GM18870 (cell line): Measurements from ENCODE around the gene AOC2.

Experiments used
- ATAC-seq: cut with Tn5 transposase; IDR thresholded peaks from one replicate; pipeline ENCODE4 v1.9.1; 2021; ENCODE audit warnings: moderate library complexity; ENCODE audit not compliant: unreplicated experiment

The AOC2 gene, protein sequence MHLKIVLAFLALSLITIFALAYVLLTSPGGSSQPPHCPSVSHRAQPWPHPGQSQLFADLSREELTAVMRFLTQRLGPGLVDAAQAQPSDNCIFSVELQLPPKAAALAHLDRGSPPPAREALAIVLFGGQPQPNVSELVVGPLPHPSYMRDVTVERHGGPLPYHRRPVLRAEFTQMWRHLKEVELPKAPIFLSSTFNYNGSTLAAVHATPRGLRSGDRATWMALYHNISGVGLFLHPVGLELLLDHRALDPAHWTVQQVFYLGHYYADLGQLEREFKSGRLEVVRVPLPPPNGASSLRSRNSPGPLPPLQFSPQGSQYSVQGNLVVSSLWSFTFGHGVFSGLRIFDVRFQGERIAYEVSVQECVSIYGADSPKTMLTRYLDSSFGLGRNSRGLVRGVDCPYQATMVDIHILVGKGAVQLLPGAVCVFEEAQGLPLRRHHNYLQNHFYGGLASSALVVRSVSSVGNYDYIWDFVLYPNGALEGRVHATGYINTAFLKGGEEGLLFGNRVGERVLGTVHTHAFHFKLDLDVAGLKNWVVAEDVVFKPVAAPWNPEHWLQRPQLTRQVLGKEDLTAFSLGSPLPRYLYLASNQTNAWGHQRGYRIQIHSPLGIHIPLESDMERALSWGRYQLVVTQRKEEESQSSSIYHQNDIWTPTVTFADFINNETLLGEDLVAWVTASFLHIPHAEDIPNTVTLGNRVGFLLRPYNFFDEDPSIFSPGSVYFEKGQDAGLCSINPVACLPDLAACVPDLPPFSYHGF

DNA sequence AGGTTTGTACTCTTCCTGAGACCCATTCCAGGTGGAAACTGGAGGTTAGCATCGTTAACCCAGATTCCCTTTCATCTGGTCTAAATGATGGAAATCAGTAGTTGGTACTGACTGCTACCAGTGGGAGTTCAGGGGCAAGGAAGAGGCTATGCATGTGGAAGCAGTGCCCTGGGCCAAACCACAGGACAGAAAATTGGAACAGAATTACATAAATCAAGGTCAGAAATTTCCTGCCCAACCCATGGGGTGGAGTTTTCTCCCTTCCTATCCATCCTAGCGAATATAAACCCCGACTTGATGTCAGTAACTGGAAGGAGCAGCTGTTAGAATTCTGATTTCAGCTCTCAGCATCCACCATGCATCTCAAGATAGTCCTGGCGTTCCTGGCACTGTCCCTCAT is at the start of gene AOC2:
Gene AOC2 (plus strand): TSS at position 310 of the 400 bp plus-strand sequence. CDS start 47 bp downstream, at position 357.
- no peak for ATAC-seq

DNA sequence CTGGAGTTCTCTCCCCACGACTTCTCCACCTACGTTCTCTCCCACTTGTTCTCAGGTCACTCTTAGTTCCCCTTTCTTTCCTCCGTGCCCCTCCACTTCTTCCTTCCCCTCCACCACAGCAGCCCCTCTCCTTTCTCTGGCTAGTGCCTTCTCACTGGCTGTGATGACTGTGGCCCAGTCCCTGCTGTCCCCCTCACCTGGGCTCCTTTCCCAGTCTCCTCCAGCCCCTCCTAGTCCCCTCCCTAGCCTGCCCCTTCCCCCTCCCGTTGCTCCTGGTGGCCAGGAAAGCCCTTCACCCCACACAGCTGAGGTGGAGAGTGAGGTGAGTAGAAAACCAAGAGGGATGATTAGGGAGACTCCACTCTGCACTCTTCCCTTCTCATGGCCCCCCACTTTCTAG is 49.3 kb upstream of the AOC2 start:
- ATAC-seq, result no peak

DNA sequence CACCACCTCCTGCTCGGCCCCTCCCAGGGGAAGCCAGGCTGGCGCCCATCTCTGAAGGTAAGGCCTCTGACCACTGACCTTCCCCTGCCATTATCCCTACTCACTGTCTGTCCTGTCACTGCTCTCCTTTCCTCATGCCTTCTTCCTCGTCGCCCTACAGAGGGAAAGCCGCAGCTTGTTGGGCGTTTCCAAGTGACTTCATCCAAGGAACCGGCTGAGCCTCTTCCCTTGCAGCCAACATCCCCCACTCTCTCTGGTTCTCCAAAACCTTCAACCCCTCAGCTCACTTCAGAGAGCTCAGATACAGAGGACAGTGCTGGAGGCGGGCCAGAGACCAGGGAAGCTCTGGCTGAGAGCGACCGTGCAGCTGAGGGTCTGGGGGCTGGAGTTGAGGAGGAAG is 48.9 kb upstream of the AOC2 start:
- ATAC-seq, result no peak

DNA sequence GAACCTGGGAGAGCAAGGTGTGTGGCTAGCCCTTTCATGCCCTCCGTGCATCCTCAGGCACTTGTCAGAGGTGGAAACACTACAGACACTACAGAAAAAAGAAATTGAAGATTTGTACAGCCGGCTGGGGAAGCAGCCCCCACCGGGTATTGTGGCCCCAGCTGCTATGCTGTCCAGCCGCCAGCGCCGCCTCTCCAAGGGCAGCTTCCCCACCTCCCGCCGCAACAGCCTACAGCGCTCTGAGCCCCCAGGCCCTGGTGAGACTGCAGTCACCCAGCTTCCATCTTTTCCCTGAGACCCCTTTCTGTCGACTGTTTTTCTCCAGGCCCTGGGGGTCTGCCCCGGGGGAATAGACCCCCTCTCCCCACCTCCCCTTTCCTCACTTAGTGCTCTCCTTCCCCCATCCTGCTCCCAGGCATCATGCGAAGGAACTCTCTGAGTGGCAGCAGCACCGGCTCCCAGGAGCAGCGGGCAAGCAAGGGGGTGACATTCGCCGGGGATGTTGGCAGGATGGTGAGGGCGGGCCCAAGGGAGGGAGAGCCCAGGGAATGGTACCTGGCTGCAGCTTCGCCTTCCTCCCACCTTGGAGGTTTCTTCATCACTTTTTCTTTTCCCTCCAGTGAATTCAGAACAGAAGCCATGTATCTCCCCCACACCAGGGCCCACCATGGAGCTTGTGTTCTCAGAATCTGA is 48.2 kb upstream of the AOC2 start:
- no peak for ATAC-seq

DNA sequence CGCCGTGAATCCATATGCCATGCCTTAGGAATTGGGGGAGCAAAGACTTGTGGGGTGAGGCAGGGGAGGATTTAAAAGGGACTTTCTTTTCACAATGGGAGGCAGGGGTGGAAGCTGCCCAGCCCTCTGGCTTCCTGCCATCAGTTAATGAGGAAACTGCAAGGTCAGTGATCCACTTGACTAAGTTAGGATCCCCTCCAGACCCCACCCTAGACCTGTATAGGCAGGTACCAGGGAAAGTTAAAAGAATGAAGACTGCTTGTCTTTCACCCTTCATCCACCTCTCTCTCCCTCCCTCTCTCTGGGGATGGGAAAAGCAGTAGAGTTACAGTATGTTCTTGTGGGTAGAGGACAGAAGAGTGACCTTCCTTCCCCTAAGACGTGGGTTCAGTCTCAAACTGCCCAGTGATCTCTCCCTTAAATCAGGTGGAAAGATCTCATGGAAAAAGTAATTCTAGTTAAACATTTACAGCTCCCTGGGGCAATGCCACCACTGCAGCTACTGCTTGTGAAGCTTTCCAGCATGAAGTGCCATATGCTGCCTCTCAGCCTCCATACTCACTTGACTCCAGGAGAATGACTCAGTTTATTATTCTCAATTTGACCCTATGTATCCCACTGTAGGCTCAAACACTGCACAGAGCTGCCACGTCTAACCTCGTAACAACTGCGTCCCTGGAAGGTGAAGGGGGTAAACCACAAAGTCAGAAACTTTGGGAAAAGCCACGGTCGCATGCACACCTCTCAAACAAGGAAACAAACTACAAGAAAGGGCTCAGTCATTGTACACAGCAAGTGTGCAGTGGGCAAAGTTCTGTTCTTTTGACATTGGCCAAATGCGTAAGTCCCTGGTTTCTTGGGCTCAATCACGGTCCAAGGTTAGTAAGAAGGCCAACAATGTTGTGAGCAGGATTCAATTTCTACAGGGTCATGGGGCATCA is 47.0 kb upstream of the AOC2 start:
- ATAC-seq, result no peak

DNA sequence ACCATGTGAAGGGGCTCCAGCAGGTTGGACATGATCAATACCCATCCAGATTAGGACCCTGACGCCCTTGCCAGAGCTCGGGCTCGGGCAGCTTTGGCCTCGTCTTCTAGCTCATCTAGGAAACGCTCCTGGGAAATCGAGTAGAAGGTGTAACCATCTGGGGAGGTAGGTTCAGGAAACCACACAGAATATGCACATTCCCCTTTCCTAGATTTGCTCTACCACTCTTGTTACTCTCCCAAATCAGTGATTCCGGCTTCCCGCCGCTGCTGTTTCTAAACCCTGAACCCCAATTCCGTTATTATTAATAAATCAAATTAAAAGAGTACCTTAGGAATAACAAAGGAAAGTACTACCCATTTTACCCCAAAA is 46.4 kb upstream of the AOC2 start:
- no peak for ATAC-seq

DNA sequence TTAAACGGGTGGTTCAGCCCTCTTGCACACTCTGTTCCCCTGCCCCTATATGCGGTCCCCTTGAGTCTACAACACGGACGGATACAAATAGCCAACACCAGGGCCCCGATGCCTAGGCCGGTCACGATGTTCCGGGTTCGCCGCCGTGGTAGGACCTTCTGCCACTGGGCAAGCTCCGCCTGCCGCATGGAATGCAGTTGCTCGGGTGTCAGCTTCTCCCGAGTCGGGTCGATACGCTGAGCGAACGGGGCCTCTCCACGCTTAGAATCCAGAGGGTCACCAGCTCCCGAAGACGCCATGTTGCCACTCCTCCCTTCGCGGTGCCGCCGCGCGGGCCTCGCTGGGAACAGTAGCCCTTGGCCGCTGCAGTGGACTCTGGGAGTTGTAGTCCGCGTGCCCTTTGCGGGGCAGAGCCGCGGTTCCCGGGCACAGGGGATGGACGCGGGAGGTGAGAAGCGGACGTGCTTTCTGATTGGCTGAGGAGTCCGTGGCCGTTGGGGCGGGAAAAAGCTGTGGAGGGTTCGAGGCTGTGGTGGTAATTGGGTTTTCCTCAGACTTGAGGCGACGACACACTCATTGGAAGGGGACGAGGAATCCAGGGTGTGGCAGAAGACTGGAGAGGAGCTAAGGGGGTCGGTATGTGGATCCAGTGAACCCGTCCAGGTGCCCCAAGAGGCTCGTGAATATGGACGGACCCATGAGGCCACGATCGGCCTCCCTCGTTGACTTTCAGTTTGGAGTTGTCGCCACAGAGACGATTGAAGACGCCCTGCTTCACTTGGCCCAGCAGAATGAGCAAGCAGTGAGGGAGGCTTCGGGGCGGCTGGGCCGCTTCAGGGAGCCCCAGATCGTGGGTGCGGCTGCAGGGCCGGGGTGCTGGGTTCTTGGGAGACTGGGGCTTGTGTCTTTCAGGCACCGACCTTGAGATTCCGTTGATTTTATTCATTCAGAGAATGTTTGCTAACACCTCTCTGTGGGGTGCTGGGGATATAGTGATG is 45.7 kb upstream of the AOC2 start, which contains the start of the genes CNTD1 and COA3:
Gene CNTD1 (plus strand): TSS at position 479 of the 998 bp plus-strand sequence. CDS start 207 bp downstream, at position 686.
Gene COA3 (minus strand): TSS at position 322 of the 998 bp plus-strand sequence. CDS start 23 bp downstream, at position 299.
- no peak for ATAC-seq

DNA sequence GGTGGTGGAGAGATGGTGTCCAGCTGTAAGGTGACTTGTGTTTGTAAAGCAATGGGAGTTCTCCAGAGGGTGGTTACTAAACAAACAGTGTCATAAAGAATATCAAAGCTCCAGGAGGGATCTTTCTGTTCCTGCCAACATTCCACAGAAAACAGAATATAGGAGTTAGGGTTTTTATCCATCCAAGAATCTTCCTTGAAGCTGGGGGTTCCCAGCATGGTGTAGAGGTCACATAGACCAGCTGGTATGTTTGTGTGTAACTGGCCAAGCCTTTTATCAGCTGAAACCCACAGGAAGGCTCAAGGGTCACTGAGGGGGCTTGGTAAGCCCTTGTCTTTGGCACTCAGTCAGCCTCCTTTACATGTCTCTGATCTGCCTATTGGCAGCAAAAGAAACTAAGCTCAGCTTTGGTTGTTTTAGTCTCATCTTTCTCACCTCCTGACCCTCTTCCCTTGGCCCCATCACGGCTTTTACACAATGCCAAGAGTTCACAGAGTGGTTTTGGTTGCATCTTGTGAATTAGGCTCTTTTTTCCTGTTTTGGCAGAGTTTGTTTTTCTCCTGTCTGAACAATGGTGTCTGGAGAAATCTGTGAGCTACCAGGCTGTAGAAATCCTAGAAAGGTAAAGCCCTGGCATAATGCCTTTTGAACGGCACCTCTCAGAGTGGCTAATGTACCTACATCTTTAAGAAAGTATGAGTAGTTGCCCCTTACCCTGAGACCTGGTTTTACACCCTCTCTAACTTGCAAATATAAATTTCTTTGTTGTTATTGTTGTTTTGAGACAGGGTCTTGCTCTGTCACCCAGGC is 41.1 kb upstream of the AOC2 start:
- no peak for ATAC-seq

DNA sequence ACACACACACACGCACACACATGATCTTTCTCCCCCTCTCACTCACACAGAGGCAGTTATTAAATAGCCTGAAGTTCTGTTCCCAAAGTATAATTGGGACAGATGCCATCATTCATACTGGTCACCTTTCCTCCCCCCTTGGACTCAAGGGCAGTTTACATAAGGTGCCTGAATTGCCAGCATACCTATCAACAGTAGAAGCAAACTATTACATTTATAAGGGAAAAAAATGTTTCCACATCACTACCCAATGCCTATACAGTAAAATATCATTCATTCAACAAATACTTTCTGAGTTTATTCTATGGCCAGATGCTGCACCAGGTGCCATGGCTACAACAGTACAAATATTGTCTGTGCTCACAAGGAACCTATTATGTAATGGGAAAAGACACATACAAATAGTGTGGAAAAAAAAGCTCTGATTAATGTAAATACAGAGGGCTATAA is 39.4 kb upstream of the AOC2 start:
- no peak for ATAC-seq

DNA sequence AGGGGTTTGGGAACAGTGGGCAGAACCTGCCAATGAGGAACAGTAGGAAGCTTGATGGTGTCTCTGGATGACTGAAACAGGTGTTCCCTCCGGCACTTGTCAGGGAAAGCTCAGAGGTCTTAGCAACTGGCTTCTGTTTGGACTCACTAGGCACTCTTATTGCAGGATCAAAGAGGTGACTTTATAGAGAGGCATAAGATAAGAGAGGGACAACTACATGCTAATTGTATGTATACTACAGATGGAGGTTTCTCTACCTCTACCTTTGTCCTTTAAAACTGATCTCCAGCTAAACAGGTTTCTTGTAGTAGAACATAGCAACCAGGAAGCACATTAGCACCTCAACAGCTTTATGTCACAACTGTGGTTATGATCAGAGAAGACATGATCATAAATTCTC is 38.1 kb upstream of the AOC2 start:
- ATAC-seq, result no peak

DNA sequence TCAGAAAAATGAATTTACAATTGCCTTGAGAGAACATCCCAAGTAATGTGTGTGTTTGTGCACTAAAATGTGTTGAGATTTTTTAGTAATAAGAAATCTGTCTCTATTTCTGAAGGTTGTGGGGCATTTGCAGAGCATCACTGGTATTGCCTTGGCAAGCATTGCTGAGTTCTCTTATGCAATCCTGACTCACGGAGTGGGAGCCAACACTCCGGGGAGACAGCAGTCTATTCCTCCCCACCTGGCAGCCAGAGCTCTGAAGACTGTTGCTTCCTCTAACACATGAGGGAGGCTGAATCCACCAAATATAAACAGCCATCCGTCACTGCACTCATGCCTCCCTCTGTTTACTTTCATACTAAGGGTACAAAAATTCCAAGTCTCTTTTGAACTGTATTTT is 35.1 kb upstream of the AOC2 start:
- no peak for ATAC-seq

DNA sequence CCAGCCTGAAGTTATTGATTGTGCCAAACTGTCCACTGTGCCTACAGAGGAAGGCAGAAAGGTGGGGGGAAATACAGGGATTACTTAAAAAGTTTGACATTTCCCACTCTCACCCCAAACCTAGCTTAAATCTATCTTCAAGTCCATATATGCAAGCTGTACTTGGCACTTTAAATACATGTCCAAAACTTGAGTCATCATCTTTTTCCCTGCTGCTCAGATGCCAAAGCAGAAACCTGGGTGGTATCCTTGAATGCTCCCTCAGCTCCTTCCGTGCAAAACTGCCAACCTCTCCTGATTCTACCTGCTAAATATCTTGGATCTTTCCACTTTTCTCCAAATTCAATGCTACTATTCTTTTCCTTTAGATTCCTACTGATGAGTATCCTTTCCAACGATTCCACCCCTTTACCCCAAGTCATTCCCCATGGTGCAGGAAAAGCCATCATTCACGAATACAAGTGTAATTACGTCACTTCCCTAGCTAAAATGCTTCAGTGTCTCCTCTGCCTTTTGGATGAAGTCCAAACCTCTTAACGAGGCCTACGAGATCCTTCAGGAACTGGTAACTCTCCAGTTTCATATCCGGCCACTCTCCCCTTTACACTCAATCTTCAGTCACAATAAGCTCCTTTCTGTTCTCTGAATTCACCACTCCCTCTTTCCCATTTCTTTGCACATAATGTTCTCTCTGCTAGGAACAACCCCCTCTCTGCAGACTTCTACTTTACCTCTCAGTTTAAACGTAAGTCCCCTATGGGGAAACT is 29.6 kb upstream of the AOC2 start:
- no peak for ATAC-seq

DNA sequence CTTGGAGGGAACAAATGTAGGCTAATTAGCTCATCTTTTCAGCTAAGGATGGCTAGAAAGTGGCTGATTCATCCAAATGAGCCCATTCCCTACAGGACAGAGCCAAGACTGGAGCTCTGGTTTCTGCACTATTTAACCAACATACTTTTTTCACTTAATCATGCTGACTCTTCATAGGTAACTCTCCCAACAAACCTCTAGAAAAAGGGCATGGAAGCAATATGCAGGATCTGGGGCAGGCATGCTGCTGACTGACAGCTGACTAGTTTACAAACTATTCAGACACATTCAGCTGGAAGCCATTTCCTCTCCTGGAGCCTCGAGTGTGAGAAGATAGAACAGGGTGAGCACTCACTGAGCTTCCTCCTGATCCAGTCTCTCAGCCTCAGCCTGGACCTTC is 26.5 kb upstream of the AOC2 start:
- no peak for ATAC-seq

DNA sequence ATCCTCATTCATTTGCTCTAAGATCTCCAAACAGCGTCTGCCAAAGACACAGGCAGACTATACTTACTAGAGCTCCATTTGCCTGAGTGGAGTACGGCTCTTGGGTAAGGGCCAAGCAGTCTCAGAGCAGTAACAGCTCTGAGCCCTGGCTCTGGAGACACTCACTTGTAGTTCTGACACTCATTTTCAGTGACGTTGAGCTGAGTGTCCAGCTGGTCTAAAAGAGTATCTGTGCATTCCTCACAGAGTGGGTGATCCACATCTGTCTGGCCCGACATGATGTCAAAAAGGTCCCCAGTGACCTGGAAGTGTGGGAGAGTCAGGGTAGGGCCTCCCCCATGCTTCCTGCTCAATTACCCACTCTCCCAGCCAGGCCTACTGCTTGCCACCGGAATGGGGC is 26.0 kb upstream of the AOC2 start:
- no peak for ATAC-seq

DNA sequence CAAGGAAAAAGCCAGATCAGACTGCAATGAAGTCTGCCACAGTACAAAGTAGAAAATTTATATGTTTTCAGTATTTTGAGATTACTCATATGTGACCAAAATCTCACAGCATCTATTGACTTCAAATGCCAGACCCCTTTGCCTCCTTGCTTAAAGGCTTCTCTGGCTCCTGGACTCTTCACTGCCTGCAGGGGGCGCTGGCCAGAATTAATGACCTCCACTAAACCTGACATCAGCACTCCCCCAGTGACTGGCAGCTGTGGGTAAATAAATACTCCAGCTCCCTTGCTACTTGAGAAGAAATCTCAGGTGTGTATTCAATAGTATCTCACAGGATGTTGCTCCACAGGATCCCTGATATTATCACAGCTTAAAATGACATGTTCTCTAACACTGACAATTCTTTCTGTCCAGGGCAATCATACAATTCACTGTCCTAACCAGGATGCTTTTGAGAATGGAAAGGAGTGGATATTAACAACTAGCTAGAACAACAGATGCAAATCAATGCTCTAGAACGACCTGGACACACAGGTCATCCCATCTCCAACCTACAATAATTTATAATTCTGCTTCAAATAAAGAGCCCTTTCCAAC is 24.3 kb upstream of the AOC2 start:
- no peak for ATAC-seq

DNA sequence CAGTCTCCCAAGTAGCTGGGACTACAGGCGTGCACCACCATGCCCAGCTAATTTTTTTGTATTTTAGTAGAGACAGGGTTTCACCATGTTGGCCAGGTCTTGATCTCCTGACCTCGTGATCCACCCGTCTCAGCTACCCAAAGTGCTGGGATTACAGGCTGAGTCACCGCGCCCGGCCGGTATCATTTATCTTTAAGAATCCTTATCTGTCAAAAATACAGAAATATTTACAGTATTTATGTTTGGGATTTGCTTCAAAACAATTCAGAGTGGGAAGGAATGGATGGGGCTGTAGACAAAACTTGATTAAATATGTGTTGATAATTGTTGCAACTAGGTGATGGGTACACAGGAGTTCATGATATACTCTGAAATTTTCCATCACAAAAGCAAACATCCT is 23.2 kb upstream of the AOC2 start:
- no peak for ATAC-seq

DNA sequence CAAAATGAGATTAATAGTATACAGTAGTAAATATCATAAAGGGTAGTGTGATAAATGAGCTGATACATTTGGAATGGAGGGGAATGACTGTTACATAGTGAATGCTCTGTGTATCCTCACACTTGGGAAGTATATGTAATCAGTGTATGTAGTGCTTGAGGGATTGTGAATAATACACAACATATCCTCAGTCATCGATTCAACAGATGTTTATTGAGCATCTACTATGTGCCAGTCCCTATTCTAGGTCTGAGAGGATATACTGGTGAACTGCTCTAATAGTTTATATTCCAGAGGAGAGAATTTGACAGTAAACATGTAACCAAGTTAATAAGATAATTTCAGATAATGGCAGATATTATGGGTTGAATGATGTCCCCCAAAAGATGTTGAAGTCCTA is 16.9 kb upstream of the AOC2 start:
- ATAC-seq, result no peak
